ENCODE data around the gene NEXN.

DNA sequence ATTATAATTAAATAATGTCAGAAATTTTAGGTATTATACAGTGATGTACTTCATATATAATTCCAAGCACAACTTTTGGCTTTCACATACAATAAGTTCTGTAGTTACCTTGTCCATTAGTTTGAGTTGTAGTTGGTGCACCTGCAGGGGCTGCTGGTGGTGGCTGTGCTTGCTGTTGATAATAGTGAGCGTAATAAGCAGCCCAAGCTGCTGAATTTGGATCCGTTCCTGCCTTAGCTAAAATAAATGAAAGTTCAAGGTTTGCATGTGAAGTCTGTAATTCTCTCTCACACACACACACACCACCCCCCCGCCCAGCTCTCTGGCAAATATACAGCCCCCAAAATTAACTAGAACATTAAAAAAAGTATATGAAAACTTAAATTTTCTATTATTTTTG is 68.0 kb downstream of the NEXN start:
- TF ChIP-seq EZH2 (IDR thresholded peaks at IDR 0.05; ENCODE audit: insufficient read depth, low read length), result no peak
- TF ChIP-seq, protein P1, sequence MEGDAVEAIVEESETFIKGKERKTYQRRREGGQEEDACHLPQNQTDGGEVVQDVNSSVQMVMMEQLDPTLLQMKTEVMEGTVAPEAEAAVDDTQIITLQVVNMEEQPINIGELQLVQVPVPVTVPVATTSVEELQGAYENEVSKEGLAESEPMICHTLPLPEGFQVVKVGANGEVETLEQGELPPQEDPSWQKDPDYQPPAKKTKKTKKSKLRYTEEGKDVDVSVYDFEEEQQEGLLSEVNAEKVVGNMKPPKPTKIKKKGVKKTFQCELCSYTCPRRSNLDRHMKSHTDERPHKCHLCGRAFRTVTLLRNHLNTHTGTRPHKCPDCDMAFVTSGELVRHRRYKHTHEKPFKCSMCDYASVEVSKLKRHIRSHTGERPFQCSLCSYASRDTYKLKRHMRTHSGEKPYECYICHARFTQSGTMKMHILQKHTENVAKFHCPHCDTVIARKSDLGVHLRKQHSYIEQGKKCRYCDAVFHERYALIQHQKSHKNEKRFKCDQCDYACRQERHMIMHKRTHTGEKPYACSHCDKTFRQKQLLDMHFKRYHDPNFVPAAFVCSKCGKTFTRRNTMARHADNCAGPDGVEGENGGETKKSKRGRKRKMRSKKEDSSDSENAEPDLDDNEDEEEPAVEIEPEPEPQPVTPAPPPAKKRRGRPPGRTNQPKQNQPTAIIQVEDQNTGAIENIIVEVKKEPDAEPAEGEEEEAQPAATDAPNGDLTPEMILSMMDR (IDR thresholded peaks at IDR 0.05; ENCODE audit: insufficient read depth, low read depth, low read length), result no peak
